Thyroid gland (tissue), 4 donors: ENCODE results near the gene CAMTA2. TPM values are rescaled to one million over a fixed set of nuclear protein-coding genes. Genes with fewer than 3 reads are reported as not detected.

Experiments used
- DNase-seq, 2 donors: peaks; one replicate each; pipeline ENCODE4 v3.0.0-alpha.2; 2019
- H3K27ac ChIP-seq, 3 donors: fragments of 200-600 bp; sonication (generic); 1 replicate in 2 of 3; 2 replicates in 1 of 3; pipeline ENCODE4 v1.5.1; 2016 to 2019; ENCODE audit warnings: mild to moderate bottlenecking in 1 of 3, moderate library complexity in 1 of 3
- H3K27me3 ChIP-seq: fragments of 200-600 bp; sonication (generic); one replicate; pipeline ENCODE4 v1.5.1; 2019
- H3K36me3 ChIP-seq, 2 donors: fragments of 200-600 bp; sonication (generic); one replicate each; pipeline ENCODE4 v1.5.1; 2016 to 2019
- H3K4me1 ChIP-seq, 2 donors: fragments of 200-600 bp; sonication (generic); one replicate each; pipeline ENCODE4 v1.5.1; 2017 to 2019
- H3K4me3 ChIP-seq, 3 donors: fragments of 200-600 bp; sonication (generic); replicated peaks in 1 of 3; 1 replicate in 2 of 3; 2 replicates in 1 of 3; pipeline ENCODE4 v1.5.1; 2016; ENCODE audit warnings: mild to moderate bottlenecking in 1 of 3
- H3K9me3 ChIP-seq: fragments of 200-600 bp; sonication (generic); one replicate; pipeline ENCODE4 v1.5.1; 2017
- CTCF ChIP-seq, 6 experiments: fragments of 200-600 bp in 3 of 6; fragments of 450-650 bp in 3 of 6; sonication (generic) in 3 of 6; IDR thresholded peaks; one replicate each; pipeline ENCODE4 v1.5.1; 2016 to 2019; ENCODE audit warnings: antibody characterized with exemption in 6 of 6, mild to moderate bottlenecking in 2 of 6, inconsistent platforms in 1 of 6, moderate library complexity in 1 of 6
- POLR2A ChIP-seq, 2 donors: fragments of 450-650 bp; IDR thresholded peaks; one replicate each; pipeline ENCODE4 v1.6.1; 2017; ENCODE audit warnings: antibody characterized with exemption in 2 of 2, mild to moderate bottlenecking in 2 of 2, moderate library complexity in 1 of 2
- WGBS, 2 donors: methylation state at CpG; one replicate each; pipeline ENCODE4 v1.1.5; 2017; 5-methylcytosine and 5-hydroxymethylcytosine counted together
- intact Hi-C: fragments of 100-400 bp; cut with DNase I; formaldehyde crosslinking; loops from one replicate; pipeline ENCODE4 v1.15.1; 2023
- total RNA-seq, 4 donors: library from RNA; depleted of rRNA; stranded (reverse); fragments of >200 nt; gene quantifications; one replicate each; pipeline ENCODE4 v1.2.3, GENCODE V29; 2016

Gene CAMTA2
- total RNA-seq: 10 to 100 TPM; 17.1 to 29.0 (median 20.4) TPM

- peaks cover 8 to 10% of the 10 kb centered on the region in 2 donors for H3K36me3 ChIP-seq
- intact Hi-C loops: loop anchor here (2.0 kb wide), 1 partner anchor 82 kb away; no protein-coding TSS in a partner anchor
- no peaks in the 10 kb centered on the region for H3K27me3 ChIP-seq
- H3K27ac ChIP-seq: peak within 1 kb of the TSS; percentile 71 to 94 (median 93)
- H3K9me3 ChIP-seq: no peaks in the 10 kb centered on the region
- peak; percentile 88 to 90 for DNase-seq
- peaks cover 17 to 19% of the 10 kb centered on the region in 2 donors for H3K4me1 ChIP-seq
- 0 to 1% methylated on average over 16 to 28 of the region's 78 CpGs for WGBS, 2 donors
- peak within 1 kb of the TSS; percentile 21 to 94 (median 80) for H3K4me3 ChIP-seq
- TF ChIP-seq POLR2A (IDR thresholded peaks at IDR 0.05): peak in 1 of 2 donors; percentile 88
- TF ChIP-seq CTCF (IDR thresholded peaks at IDR 0.05): peak in 5 of 6 experiments; percentile 47 to 75 (median 69)
Observed at GRCh38 chr17:4986951-4987766, at the start of gene CAMTA2. Gene CAMTA2 (minus strand): TSS chr17:4987675. CDS start chr17:4986222, 1,453 bp downstream.

DNA sequence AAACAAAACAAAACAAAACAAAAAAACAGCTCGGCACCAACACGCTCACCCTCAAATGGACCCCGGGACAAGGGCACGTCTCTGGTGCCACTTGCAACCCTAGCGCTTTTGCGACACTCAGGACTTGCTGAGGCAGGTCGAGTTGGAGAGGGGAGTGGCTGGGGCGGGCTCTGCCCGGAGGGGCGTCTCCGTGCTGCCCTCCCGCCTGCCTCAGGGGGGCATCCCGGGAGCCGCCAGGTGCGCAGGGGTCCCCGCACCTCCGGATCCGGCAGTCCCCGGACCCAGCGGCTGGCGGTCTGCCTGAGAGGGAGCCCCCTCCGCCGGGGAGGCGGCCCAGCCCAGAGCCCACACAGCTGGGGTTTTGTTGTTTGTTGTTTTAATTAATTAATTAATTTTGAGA, 47.8 kb upstream of the CAMTA2 start, which contains the start of gene SLC52A1:
Gene SLC52A1 (minus strand): TSS at position 112 of the 400 bp plus-strand sequence. CDS start 820 bp downstream, outside the sequence.
- no peaks in the 10 kb centered on the region for H3K9me3 ChIP-seq
- DNase-seq: peak; percentile 29 to 35
- H3K27ac ChIP-seq: no peak within 1 kb of the TSS
- peaks cover 4 to 5% of the 10 kb centered on the region in 2 donors for H3K4me1 ChIP-seq
- H3K36me3 ChIP-seq: no peaks in the 10 kb centered on the region
- H3K4me3 ChIP-seq: no peak within 1 kb of the TSS
- intact Hi-C loops: no loop called here
- no peak for TF ChIP-seq CTCF (IDR thresholded peaks at IDR 0.05)
- TF ChIP-seq POLR2A (IDR thresholded peaks at IDR 0.05): no peak
- H3K27me3 ChIP-seq: no peaks in the 10 kb centered on the region
- 2 to 6% methylated on average over 12 of the region's 24 CpGs for WGBS, 2 donors

DNA sequence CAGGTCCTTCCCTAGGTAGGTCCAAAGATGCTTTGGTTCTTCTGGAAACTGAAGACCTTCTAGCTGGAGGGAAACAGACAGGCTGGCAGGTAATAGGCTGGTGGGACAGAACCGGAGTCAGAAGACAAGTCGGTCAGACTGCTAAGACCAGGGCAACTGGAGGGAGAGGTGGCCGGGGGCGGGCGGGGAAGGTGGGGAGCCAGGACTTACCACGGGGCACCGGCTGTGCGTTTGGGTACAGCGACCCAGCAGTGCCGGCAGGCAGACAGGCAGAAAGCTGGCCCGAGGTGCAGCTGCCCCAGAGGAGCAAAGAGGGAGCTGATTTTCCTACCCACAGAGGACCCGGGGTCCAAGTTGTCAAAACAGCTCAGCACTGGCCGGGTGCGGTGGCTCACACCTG, 47.2 kb upstream of the CAMTA2 start:
- Histone ChIP-seq H3K4me1 (peaks cover 4 to 5% of the 10 kb centered on the region in 2 donors), H3K4me3 (no peak overlapping the region), H3K27me3 (no peaks in the 10 kb centered on the region), H3K27ac (no peak overlapping the region), H3K9me3 (no peaks in the 10 kb centered on the region), H3K36me3 (no peaks in the 10 kb centered on the region)
- WGBS, 2 donors: 88 to 89% methylated on average over 11 to 14 of the region's 14 CpGs
- TF ChIP-seq POLR2A (IDR thresholded peaks at IDR 0.05): no peak
- no peak for DNase-seq
- intact Hi-C loops: no loop called here

DNA sequence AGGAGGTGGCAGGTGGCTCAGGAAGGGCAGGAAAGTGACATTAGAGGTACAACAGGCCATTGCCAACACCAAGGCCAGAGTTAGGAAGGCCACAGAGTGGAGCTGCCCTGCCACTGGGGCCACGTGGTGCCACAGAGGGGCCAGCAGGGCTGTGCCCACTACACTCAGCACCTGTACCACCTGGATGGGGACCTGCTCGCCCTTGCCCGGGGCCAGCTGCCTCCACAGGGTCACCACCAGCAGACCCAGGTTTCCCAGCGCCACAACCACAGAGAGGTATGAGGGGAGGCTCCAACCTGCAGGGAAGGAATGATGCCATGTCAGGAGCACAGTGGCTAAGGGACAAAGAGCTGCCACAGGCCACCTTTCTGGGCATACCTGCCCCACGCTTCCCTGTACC, 46.6 kb upstream of the CAMTA2 start:
- Histone ChIP-seq H3K9me3 (no peaks in the 10 kb centered on the region), H3K27me3 (no peaks in the 10 kb centered on the region), H3K27ac (no peak overlapping the region), H3K4me3 (no peak overlapping the region), H3K36me3 (no peaks in the 10 kb centered on the region), H3K4me1 (peaks cover 4 to 5% of the 10 kb centered on the region in 2 donors)
- DNase-seq: no peak
- WGBS, 2 donors: 100% methylated on average over 4 to 5 of the region's 5 CpGs
- TF ChIP-seq POLR2A (IDR thresholded peaks at IDR 0.05) (no peak), CTCF (IDR thresholded peaks at IDR 0.05) (no peak)
- intact Hi-C loops: no loop called here

- H3K27ac ChIP-seq: no peak overlapping the region
- H3K36me3 ChIP-seq: no peaks in the 10 kb centered on the region
- no peak for DNase-seq
- WGBS, 2 donors: 90 to 92% methylated on average over 8 to 10 of the region's 13 CpGs
- H3K27me3 ChIP-seq: no peaks in the 10 kb centered on the region
- H3K9me3 ChIP-seq: no peaks in the 10 kb centered on the region
- TF ChIP-seq POLR2A (IDR thresholded peaks at IDR 0.05) (no peak), CTCF (IDR thresholded peaks at IDR 0.05) (no peak)
- peaks cover 4 to 5% of the 10 kb centered on the region in 2 donors for H3K4me1 ChIP-seq
- intact Hi-C loops: no loop called here
- H3K4me3 ChIP-seq: no peak overlapping the region
Observed at GRCh38 chr17:5033352-5034015, 46.0 kb upstream of the CAMTA2 start.
